Measurements from ENCODE around the gene ATXN1.

DNA sequence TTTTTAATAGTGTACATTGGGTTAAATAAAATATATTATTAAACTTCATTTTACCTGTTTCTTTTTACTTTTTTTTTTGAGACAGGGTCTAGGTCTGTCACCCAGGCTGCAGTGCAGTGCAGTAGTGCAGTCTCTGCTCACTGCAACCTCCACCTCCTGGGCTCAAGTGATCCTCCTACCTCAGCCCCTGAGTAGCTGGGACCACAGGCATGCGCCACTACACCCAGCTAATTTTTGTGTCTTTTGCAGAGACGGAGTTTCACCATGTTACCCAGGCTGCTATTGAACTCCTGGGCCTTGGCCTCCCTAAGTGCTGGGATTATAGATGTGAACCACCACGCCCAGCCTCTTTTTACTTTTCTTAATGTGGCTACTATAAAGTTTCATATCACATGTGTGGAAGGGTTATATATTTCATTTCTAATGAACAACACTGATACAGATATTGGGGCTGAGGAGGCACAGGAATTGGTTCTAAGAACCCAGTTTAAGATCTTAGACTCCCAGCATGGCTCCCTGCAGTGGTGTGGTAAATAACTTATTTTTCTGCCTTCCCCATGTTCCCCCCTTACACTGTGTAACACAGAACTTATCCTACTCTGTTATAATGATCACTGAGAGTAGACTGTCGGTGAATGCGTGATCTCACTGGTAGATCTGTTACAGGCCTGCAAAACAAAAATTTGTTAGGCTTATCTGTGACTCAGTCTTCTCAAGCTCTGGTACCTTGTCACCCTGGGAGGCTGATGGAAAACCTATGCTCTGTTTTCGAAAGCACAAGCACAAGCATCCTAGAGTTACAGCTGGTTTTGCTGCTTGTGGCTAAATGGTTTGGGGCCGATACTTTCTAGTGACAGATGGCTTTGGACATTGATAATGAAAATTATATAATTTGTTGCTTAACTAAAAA is 5.8 kb upstream of the ATXN1 start:
- TF ChIP-seq CTCF (IDR thresholded peaks at IDR 0.05): no peak
- TF ChIP-seq POLR2A (IDR thresholded peaks at IDR 0.05): no peak

Data from testis (tissue), 2 donors.